VCaP (cell line): Measurements from ENCODE around the gene SRCIN1.
A peak's percentile ranks its signal among the peaks of the same experiment; 100 is the strongest.
"Not testable (repeated sequence)": the region's sequence is repeated elsewhere in the genome, so short reads cannot be mapped to it uniquely, and the experiment has no call there.

Experiments used
- H3K27ac ChIP-seq: fragments of 450-650 bp; 2 replicates; pipeline ENCODE4 v1.5.1; 2017
- CTCF ChIP-seq: fragments of 450-650 bp; conservative IDR thresholded peaks from 2 replicates; pipeline ENCODE4 v1.5.1; 2017; ENCODE audit warnings: mild to moderate bottlenecking, moderate library complexity

SRCIN1 gene, protein sequence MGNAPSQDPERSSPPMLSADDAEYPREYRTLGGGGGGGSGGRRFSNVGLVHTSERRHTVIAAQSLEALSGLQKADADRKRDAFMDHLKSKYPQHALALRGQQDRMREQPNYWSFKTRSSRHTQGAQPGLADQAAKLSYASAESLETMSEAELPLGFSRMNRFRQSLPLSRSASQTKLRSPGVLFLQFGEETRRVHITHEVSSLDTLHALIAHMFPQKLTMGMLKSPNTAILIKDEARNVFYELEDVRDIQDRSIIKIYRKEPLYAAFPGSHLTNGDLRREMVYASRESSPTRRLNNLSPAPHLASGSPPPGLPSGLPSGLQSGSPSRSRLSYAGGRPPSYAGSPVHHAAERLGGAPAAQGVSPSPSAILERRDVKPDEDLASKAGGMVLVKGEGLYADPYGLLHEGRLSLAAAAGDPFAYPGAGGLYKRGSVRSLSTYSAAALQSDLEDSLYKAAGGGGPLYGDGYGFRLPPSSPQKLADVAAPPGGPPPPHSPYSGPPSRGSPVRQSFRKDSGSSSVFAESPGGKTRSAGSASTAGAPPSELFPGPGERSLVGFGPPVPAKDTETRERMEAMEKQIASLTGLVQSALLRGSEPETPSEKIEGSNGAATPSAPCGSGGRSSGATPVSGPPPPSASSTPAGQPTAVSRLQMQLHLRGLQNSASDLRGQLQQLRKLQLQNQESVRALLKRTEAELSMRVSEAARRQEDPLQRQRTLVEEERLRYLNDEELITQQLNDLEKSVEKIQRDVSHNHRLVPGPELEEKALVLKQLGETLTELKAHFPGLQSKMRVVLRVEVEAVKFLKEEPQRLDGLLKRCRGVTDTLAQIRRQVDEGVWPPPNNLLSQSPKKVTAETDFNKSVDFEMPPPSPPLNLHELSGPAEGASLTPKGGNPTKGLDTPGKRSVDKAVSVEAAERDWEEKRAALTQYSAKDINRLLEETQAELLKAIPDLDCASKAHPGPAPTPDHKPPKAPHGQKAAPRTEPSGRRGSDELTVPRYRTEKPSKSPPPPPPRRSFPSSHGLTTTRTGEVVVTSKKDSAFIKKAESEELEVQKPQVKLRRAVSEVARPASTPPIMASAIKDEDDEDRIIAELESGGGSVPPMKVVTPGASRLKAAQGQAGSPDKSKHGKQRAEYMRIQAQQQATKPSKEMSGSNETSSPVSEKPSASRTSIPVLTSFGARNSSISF

DNA sequence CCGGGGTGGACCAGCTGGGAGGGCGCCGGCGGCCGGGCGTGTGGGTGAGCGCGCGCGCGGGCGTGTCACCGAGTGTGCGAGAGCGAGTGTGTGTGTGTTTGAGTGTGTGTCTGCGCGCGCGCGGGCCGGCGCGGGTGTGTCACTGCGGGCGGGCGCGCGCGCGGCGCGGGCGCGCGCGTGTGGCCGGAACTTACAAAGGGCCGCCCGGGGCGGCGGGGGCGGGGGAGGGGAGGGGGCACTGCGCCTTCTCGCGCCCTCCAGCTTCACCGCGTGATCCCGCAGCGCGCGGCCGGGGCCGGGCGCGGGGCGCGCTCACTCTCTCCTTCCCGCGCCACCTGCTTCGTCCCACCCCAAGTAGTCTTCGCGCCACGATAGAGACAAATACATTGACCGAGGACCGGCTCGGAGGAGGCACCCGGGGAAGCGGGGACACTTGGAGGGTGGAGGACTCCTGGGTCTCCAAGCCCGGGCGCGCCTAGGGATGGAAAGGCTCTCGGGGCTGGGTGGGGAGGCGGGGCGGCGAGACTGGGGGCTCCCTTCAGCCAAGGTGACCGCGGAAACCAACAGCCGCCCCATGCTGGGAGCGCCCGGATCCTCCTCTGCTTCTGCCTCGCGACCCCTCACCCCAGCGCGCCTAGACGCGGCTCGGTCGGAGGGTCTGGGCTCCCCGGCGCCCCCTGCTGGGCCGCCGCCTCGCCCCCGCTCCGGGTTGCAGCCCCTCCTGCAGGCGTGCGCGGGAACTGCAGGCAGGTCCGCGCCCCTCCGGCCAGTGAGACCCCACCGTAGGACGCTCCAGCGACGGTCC lies at the start of gene SRCIN1:
Gene SRCIN1, minus strand, starts transcription at position 112 of the 805 bp plus-strand sequence. CDS start 247 bp downstream, outside the sequence.
- TF ChIP-seq CTCF: peak; percentile 100
- peak within 1 kb of the TSS; percentile 88 for H3K27ac ChIP-seq

- no peak overlapping the region for H3K27ac ChIP-seq
- no peak for TF ChIP-seq CTCF
Observed at GRCh38 chr17:38654411-38655398, 49.0 kb upstream of the SRCIN1 start.

DNA sequence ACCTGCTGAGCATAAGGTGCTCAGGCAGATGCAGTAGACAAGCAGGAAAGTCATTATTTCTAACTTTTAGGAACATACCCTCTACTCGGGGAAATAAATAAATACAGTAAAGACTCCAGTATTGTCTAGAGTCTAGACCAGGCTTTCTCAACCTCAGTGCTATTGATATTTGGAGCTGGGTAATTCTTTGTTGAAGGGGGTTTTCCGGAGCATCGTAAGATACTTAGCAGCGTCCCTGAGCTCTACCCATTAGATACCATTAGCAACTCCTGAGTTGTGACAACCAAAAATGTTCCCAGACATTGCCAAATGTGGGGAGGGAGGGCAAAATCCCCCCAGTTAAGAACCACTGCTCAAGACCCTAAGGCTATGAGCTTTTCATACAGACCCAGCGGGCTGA lies 47.9 kb upstream of the SRCIN1 start:
- TF ChIP-seq CTCF: no peak
- H3K27ac ChIP-seq: no peak overlapping the region

DNA sequence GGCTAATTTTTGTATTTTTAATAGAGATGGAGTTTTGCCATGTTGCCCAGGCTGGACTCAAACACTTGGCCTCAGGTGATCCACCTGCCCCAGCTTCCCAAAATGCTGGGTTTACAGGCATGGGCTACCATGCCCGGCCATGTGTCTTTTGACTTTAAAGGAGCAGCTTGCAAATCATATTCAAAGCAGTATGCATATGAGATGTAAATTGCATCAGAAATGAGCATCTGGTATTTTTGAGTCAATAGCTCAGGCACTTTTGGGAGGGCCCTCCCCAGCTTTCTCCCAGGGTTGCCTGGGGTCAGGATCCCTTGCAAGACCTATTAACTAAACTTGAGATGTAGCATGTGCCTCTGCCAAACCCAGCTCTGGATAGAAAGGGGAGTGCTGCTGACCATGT lies 47.5 kb upstream of the SRCIN1 start:
- no peak for TF ChIP-seq CTCF
- H3K27ac ChIP-seq: no peak overlapping the region

GRCh38 chr17:38650653-38651173 lies 45.0 kb upstream of the SRCIN1 start:
- H3K27ac ChIP-seq: not testable (repeated sequence)

DNA sequence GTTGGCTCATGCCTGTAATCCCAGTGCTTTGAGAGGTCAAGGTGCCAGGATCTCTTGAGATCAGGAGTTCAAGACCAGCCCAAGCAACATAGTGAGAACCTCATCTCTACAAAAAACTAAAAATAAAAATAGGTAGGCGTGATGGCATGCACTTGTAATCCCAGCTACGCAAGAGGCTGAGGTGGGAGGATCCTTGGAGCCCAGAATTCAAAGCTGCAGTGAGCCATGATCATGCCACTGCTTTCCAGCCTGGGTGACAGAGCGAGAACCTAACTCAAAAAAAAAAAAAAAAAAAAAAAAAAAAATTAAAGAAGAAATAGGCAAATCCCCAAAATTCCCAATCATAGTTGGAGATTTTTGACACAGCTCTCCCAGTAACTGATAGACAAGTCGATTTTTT lies 32.2 kb upstream of the SRCIN1 start:
- no peak for TF ChIP-seq CTCF

More for the DNA sequence above, 32.2 kb upstream of the SRCIN1 start:
- H3K27ac ChIP-seq: no peak overlapping the region
